CD14-positive monocyte (primary cell): ENCODE measurements around the gene CARMIL3. TPM values are rescaled to one million over a fixed set of nuclear protein-coding genes. Genes with fewer than 3 reads are reported as not detected.

Source experiments
- DNase-seq, 3 donors: peaks; one replicate each; pipeline ENCODE4 v3.0.0-alpha.2; 2011 to 2022
- H2AFZ ChIP-seq: 2 replicates; pipeline ENCODE4 v1.6.0; 2012; ENCODE audit warnings: mild to moderate bottlenecking, low read depth, low read length, inconsistent platforms; ENCODE audit not compliant: insufficient read depth, poor library complexity, severe bottlenecking
- H3K27ac ChIP-seq, 2 donors: 1 replicate in 1 of 2; 2 replicates in 1 of 2; pipeline ENCODE4 v1.5.1; 2012 to 2013; ENCODE audit warnings: low read length in 2 of 2, control low read depth in 1 of 2, inconsistent platforms in 1 of 2, low read depth in 1 of 2, mild to moderate bottlenecking in 1 of 2
- H3K27me3 ChIP-seq, 2 donors: one replicate each; pipeline versions ENCODE4 v1.6.0 to v1.6.1; 2011 to 2013; ENCODE audit warnings: low read length in 2 of 2; ENCODE audit not compliant: control insufficient read depth in 2 of 2, insufficient read depth in 2 of 2
- H3K36me3 ChIP-seq, 2 donors: replicated peaks in 1 of 2; 1 replicate in 1 of 2; 2 replicates in 1 of 2; pipeline versions ENCODE4 v1.5.1 to v1.6.1; 2012 to 2013; ENCODE audit warnings: low read length in 2 of 2, control low read depth in 1 of 2, inconsistent platforms in 1 of 2, mild to moderate bottlenecking in 1 of 2; ENCODE audit not compliant: insufficient read depth in 2 of 2, control insufficient read depth in 1 of 2
- H3K4me1 ChIP-seq, 2 donors: 1 replicate in 1 of 2; 2 replicates in 1 of 2; pipeline versions ENCODE4 v1.5.1 to v1.6.1; 2012 to 2013; ENCODE audit warnings: low read length in 2 of 2, control low read depth in 1 of 2, inconsistent platforms in 1 of 2, mild to moderate bottlenecking in 1 of 2, moderate library complexity in 1 of 2; ENCODE audit not compliant: insufficient read depth in 2 of 2, control insufficient read depth in 1 of 2
- H3K4me2 ChIP-seq: replicated peaks from 2 replicates; pipeline ENCODE3; 2012; ENCODE audit warnings: low read length, moderate library complexity, mild to moderate bottlenecking; ENCODE audit not compliant: poor library complexity, severe bottlenecking; ENCODE audit errors: extremely low read depth
- H3K4me3 ChIP-seq, 3 experiments: fragments of 200-600 bp in 1 of 3; sonication (generic) in 1 of 3; replicated peaks in 1 of 3; 1 replicate in 2 of 3; 2 replicates in 1 of 3; pipeline ENCODE4 v1.5.1; 2011 to 2013; ENCODE audit warnings: low read length in 3 of 3, mild to moderate bottlenecking in 3 of 3, control low read depth in 2 of 3, low read depth in 2 of 3, inconsistent platforms in 1 of 3, moderate library complexity in 1 of 3
- H3K79me2 ChIP-seq: 2 replicates; pipeline ENCODE4 v1.6.0; 2012; ENCODE audit warnings: mild to moderate bottlenecking, control low read depth, inconsistent platforms, low read length, moderate library complexity; ENCODE audit not compliant: insufficient read depth
- H3K9ac ChIP-seq: 2 replicates; pipeline ENCODE4 v1.6.0; 2017; ENCODE audit warnings: low read length, mild to moderate bottlenecking; ENCODE audit not compliant: insufficient read depth, poor library complexity, severe bottlenecking
- H3K9me3 ChIP-seq, 2 donors: replicated peaks in 1 of 2; 1 replicate in 1 of 2; 2 replicates in 1 of 2; pipeline versions ENCODE4 v1.5.1 to v1.6.1; 2012 to 2013; ENCODE audit warnings: low read length in 2 of 2, control low read depth in 1 of 2; ENCODE audit not compliant: control insufficient read depth in 1 of 2, insufficient read depth in 1 of 2
- H4K20me1 ChIP-seq: 2 replicates; pipeline ENCODE4 v1.6.0; 2012; ENCODE audit warnings: mild to moderate bottlenecking, low read length, control low read depth, moderate library complexity; ENCODE audit not compliant: insufficient read depth
- H3K27ac Mint-ChIP-seq, 7 donors: one replicate each; pipeline ENCODE4 v1.8.0; 2020; ENCODE audit warnings: mild to moderate bottlenecking in 7 of 7, mixed read lengths in 7 of 7, moderate library complexity in 6 of 7, inconsistent platforms in 2 of 7
- H3K27me3 Mint-ChIP-seq, 3 donors: one replicate each; pipeline ENCODE4 v1.8.0; 2021 to 2022; ENCODE audit warnings: low read depth in 3 of 3, mild to moderate bottlenecking in 3 of 3, mixed read lengths in 3 of 3, moderate library complexity in 3 of 3, inconsistent platforms in 1 of 3
- H3K36me3 Mint-ChIP-seq, 2 donors: one replicate each; pipeline ENCODE4 v1.8.0; 2020; ENCODE audit warnings: mixed read lengths in 2 of 2, inconsistent platforms in 1 of 2, mild to moderate bottlenecking in 1 of 2
- H3K4me1 Mint-ChIP-seq: one replicate; pipeline ENCODE4 v1.8.0; 2020; ENCODE audit warnings: mild to moderate bottlenecking, mixed read lengths
- H3K4me3 Mint-ChIP-seq, 2 donors: one replicate each; pipeline ENCODE4 v1.8.0; 2020; ENCODE audit warnings: mild to moderate bottlenecking in 2 of 2, mixed read lengths in 2 of 2, moderate library complexity in 1 of 2
- H3K9me3 Mint-ChIP-seq, 7 donors: one replicate each; pipeline ENCODE4 v1.8.0; 2020 to 2022; ENCODE audit warnings: mixed read lengths in 7 of 7, mild to moderate bottlenecking in 6 of 7, moderate library complexity in 6 of 7, inconsistent platforms in 2 of 7
- WGBS: methylation state at CpG from one replicate; pipeline ENCODE4 v1.1.5; 2013; ENCODE audit warnings: missing lambda C conversion rate; ENCODE audit not compliant: insufficient coverage; 5-methylcytosine and 5-hydroxymethylcytosine counted together
- intact Hi-C, 2 donors: fragments of 100-400 bp; cut with micrococcal nuclease; formaldehyde crosslinking; loops; one replicate each; pipeline versions ENCODE4 v1.15.0 to v1.15.1; 2023
- polyA plus RNA-seq, 3 donors: library from polyadenylated mRNA; depleted of rRNA in 1 of 3; unstranded in 2 of 3; stranded (reverse) in 1 of 3; fragments of 300-500 nt in 2 of 3; fragments of >200 nt in 1 of 3; fragmentation: Illumina TruSeq in 2 of 3; gene quantifications; 1 replicate in 2 of 3; 2 replicates in 1 of 3; pipeline ENCODE4 v1.2.3, GENCODE V29; 2012 to 2021
- TF ChIP-seq, protein P1 (sequence below): fragments of 200-600 bp; IDR thresholded peaks from one replicate; pipeline ENCODE4 v1.8.0; 2022; ENCODE audit warnings: antibody characterized with exemption, mild to moderate bottlenecking

CARMIL3 gene
- polyA plus RNA-seq, 3 donors: 1.0 TPM; not detected in 2

DNA sequence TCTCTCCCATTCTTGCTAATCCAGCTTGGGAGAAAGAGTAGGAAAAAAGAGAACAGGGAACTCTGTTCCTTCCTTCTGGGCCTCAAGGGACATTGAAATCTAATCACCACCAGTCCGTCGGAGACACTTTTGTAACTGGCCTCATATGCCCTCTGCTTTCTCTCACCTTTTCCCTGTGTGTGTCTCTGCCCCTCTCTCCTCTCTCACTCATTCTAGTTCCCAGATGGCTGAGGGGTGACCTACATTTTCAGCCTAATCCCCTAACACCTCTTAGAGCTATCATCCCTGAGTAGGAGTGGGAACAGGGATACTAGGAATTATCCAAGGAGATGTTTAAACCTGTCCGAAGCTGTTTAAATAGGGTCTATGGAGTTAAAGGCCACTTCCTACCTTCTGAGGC lies 33.4 kb downstream of the CARMIL3 start:
- no peak overlapping the region for H3K4me2 ChIP-seq
- H3K27ac ChIP-seq: no peak overlapping the region
- no peaks in the 10 kb centered on the region for H3K9me3 ChIP-seq
- H3K4me3 ChIP-seq: no peak overlapping the region
- H4K20me1 ChIP-seq: no peaks in the 10 kb centered on the region
- Mint-ChIP-seq H3K27ac (no peak overlapping the region), H3K36me3 (peaks cover 4 to 7% of the 10 kb centered on the region in 2 donors), H3K4me1 (peaks cover 11% of the 10 kb centered on the region), H3K27me3 (peaks cover 32 to 35% (median 33%) of the 10 kb centered on the region in 3 donors), H3K9me3 (peaks cover 0 to 23% (median 1%) of the 10 kb centered on the region in 7 donors), H3K4me3 (no peak overlapping the region)
- TF ChIP-seq, protein P1, sequence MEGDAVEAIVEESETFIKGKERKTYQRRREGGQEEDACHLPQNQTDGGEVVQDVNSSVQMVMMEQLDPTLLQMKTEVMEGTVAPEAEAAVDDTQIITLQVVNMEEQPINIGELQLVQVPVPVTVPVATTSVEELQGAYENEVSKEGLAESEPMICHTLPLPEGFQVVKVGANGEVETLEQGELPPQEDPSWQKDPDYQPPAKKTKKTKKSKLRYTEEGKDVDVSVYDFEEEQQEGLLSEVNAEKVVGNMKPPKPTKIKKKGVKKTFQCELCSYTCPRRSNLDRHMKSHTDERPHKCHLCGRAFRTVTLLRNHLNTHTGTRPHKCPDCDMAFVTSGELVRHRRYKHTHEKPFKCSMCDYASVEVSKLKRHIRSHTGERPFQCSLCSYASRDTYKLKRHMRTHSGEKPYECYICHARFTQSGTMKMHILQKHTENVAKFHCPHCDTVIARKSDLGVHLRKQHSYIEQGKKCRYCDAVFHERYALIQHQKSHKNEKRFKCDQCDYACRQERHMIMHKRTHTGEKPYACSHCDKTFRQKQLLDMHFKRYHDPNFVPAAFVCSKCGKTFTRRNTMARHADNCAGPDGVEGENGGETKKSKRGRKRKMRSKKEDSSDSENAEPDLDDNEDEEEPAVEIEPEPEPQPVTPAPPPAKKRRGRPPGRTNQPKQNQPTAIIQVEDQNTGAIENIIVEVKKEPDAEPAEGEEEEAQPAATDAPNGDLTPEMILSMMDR: no peak
- H2AFZ ChIP-seq: no peak overlapping the region
- no peak overlapping the region for H3K9ac ChIP-seq
- no peaks in the 10 kb centered on the region for H3K36me3 ChIP-seq
- no peak for DNase-seq
- H3K27me3 ChIP-seq: peaks cover 18 to 35% of the 10 kb centered on the region in 2 donors
- WGBS: no CpG with 5 or more reads among the region's 3 CpGs
- peaks cover 12 to 16% of the 10 kb centered on the region in 2 donors for H3K4me1 ChIP-seq
- no peaks in the 10 kb centered on the region for H3K79me2 ChIP-seq
- intact Hi-C loops: no loop called here

GRCh38 chr14:24086193-24086955 lies 34.6 kb downstream of the CARMIL3 start:
- H3K9ac ChIP-seq: no peak overlapping the region
- intact Hi-C loops: no loop called here
- H3K4me1 Mint-ChIP-seq: peaks cover 12% of the 10 kb centered on the region
- 86% methylated on average over 3 of the region's 3 CpGs for WGBS
- H3K4me1 ChIP-seq: peaks cover 9 to 12% of the 10 kb centered on the region in 2 donors
- peaks cover 22 to 24% (median 23%) of the 10 kb centered on the region in 3 donors for H3K27me3 Mint-ChIP-seq
- H3K9me3 Mint-ChIP-seq: peaks cover 0 to 15% (median 0%) of the 10 kb centered on the region in 7 donors
- no peak for DNase-seq
- H3K27ac Mint-ChIP-seq: no peak overlapping the region
- H3K36me3 Mint-ChIP-seq: peaks cover 4 to 6% of the 10 kb centered on the region in 2 donors
- H3K79me2 ChIP-seq: no peaks in the 10 kb centered on the region
- H3K9me3 ChIP-seq: no peaks in the 10 kb centered on the region
- peaks cover 10 to 25% of the 10 kb centered on the region in 2 donors for H3K27me3 ChIP-seq
- no peak overlapping the region for H3K4me3 ChIP-seq
- no peaks in the 10 kb centered on the region for H3K36me3 ChIP-seq
- no peak overlapping the region for H3K27ac ChIP-seq
- no peak overlapping the region for H3K4me2 ChIP-seq
- H3K4me3 Mint-ChIP-seq: no peak overlapping the region
- TF ChIP-seq, protein P1: no peak
- no peak overlapping the region for H2AFZ ChIP-seq
- no peaks in the 10 kb centered on the region for H4K20me1 ChIP-seq
